Bronchial epithelial cell (primary cell): ENCODE results near the gene REG1A. TPM values are rescaled to one million over a fixed set of nuclear protein-coding genes. Genes with fewer than 3 reads are reported as not detected.

Experiments used
- DNase-seq: peaks from one replicate; pipeline ENCODE4 v3.0.0-alpha.2; 2010; ENCODE audit warnings: low read depth
- FAIRE-seq: peaks from 2 replicates; lab custom pipeline; 2011; peaks lifted over from hg19 to GRCh38; lab: Jason Lieb, UNC
- H3K27me3 ChIP-seq: 2 replicates; pipeline ENCODE4 v1.5.1; 2011; ENCODE audit warnings: low read length; ENCODE audit not compliant: control insufficient read depth, insufficient read depth
- H3K36me3 ChIP-seq: 2 replicates; pipeline ENCODE4 v1.5.1; 2011; ENCODE audit warnings: low read length; ENCODE audit not compliant: control insufficient read depth, insufficient read depth
- H3K4me3 ChIP-seq: 2 replicates; pipeline ENCODE4 v1.5.1; 2011; ENCODE audit warnings: mild to moderate bottlenecking, low read depth, low read length, control low read depth
- total RNA-seq: library from RNA; depleted of rRNA; stranded (reverse); fragments of >200 nt; gene quantifications from 2 replicates; pipeline ENCODE4 v1.2.1, GENCODE V29; 2014
- TF ChIP-seq, protein P1 (sequence below): IDR thresholded peaks from 2 replicates; pipeline ENCODE4 v1.5.1; 2011; ENCODE audit warnings: mild to moderate bottlenecking, moderate library complexity, low read length, control low read depth, inconsistent platforms; ENCODE audit not compliant: insufficient read depth, severe bottlenecking

Gene REG1A
- total RNA-seq, 1 donor from 2014 or later, result not detected

DNA sequence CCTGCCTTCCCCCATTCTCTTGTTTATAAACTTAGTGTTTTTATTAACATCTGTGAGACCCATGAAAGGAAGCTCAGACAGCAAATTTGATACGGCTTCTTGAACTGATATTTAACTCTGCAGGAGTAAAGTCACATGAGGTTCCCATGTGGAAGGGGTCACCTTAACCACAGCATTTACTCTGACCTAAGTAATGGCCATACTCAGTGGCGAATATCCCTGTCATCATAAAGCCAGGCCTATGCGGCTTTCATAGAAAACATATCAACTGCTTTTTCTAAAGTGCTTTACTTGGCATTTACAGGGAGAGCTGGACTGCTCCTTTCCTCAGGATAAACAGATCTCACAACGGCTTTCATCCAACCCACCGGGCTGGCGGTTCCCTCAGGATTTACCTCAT lies 9.0 kb downstream of the REG1A start:
- Histone ChIP-seq H3K36me3 (no peaks in the 10 kb centered on the region), H3K4me3 (no peak overlapping the region), H3K27me3 (no peaks in the 10 kb centered on the region)
- no peak for FAIRE-seq
- DNase-seq, result no peak
- TF ChIP-seq, protein P1, sequence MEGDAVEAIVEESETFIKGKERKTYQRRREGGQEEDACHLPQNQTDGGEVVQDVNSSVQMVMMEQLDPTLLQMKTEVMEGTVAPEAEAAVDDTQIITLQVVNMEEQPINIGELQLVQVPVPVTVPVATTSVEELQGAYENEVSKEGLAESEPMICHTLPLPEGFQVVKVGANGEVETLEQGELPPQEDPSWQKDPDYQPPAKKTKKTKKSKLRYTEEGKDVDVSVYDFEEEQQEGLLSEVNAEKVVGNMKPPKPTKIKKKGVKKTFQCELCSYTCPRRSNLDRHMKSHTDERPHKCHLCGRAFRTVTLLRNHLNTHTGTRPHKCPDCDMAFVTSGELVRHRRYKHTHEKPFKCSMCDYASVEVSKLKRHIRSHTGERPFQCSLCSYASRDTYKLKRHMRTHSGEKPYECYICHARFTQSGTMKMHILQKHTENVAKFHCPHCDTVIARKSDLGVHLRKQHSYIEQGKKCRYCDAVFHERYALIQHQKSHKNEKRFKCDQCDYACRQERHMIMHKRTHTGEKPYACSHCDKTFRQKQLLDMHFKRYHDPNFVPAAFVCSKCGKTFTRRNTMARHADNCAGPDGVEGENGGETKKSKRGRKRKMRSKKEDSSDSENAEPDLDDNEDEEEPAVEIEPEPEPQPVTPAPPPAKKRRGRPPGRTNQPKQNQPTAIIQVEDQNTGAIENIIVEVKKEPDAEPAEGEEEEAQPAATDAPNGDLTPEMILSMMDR, result no peak

DNA sequence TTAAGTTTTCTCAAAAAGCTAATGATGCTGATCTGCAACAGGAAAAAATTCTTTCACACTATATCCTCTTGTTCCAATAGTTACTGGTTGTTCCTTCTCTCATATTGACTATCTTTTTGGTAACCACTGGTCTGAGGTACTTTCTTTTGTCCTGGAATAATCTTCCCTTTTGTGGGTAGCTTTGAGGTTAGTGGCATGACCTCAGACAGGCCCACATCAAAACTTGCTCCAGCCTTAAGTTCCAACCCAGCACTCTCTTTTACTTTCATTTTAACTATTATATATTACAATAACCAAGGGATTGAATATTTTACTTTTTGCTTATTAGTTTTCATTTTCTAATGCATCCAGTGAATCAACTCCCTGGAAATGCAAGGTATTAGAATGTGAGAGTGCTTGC lies 9.5 kb downstream of the REG1A start:
- TF ChIP-seq, protein P1, result no peak
- no peak overlapping the region for H3K4me3 ChIP-seq
- FAIRE-seq, result no peak
- DNase-seq, result no peak
- H3K27me3 ChIP-seq, result no peaks in the 10 kb centered on the region
- H3K36me3 ChIP-seq, result no peaks in the 10 kb centered on the region

DNA sequence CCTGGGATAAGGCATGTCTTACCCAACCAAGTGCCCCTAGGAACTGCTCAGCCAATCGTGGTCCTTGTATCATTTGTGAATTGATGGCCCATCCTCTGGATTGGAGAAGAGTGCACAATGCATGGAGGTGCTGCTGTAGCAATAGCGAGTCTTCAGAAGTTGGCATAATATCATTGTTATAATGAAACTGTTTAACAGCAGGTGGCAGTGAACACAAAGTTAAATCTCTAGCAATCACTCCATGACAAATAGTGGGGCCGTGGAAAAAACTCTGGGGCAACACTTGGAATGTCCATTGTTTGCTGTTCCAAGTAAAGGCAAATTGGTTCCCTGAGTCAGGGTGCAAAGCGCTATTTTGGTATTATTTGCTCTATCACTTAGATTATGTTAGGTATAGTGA lies 11.4 kb downstream of the REG1A start:
- no peak overlapping the region for H3K4me3 ChIP-seq
- no peak for FAIRE-seq
- no peaks in the 10 kb centered on the region for H3K27me3 ChIP-seq

DNA sequence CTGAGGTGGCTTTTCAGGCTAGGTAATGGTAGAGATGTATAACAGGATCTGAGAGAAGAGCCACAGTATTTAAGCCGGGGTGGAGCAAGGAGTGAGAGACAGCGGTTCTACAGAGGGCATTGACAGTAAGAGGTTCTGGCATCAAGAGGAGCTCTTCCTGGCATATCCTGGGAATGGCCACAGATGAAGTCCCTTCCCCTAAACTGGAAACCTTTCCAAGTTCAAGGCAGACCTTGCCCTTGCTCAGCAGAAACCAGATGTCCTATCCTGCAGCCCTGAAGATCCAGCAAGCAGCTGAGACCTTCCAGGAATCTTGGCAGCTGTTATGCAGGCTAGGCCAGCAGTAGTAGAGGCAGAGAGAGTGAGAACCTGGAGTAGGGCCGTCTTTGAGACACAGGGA lies 18.1 kb downstream of the REG1A start:
- Histone ChIP-seq H3K36me3 (no peaks in the 10 kb centered on the region), H3K27me3 (no peaks in the 10 kb centered on the region)

More for the DNA sequence above, 11.4 kb downstream of the REG1A start:
- TF ChIP-seq, protein P1, result no peak
- DNase-seq, result no peak
- H3K36me3 ChIP-seq, result no peaks in the 10 kb centered on the region

DNA sequence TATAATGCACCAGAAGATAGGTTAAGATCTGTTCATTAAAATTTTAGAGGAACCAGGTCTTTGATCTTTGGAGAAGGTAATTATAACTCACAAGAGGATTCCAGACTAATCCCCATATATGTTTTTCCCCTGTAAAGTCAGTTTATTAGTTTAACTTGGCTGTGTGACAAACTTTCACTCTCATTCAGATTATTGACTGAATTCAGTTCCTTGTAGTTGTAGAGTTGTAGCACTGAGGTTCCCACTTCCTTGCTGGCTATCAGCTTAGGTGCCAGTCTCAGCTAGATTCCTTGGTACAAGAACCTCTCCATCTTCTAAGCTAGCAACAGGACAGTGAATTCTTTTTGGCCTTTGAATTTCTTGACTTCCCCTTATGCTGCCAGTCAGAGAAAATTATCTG lies 19.1 kb downstream of the REG1A start:
- H3K36me3 ChIP-seq, result no peaks in the 10 kb centered on the region
- TF ChIP-seq, protein P1, result no peak
- no peak for FAIRE-seq
- no peak overlapping the region for H3K4me3 ChIP-seq
- no peak for DNase-seq
- H3K27me3 ChIP-seq, result no peaks in the 10 kb centered on the region

More for the DNA sequence above, 18.1 kb downstream of the REG1A start:
- DNase-seq (no peak), FAIRE-seq (no peak)
- TF ChIP-seq, protein P1, result no peak
- no peak overlapping the region for H3K4me3 ChIP-seq

DNA sequence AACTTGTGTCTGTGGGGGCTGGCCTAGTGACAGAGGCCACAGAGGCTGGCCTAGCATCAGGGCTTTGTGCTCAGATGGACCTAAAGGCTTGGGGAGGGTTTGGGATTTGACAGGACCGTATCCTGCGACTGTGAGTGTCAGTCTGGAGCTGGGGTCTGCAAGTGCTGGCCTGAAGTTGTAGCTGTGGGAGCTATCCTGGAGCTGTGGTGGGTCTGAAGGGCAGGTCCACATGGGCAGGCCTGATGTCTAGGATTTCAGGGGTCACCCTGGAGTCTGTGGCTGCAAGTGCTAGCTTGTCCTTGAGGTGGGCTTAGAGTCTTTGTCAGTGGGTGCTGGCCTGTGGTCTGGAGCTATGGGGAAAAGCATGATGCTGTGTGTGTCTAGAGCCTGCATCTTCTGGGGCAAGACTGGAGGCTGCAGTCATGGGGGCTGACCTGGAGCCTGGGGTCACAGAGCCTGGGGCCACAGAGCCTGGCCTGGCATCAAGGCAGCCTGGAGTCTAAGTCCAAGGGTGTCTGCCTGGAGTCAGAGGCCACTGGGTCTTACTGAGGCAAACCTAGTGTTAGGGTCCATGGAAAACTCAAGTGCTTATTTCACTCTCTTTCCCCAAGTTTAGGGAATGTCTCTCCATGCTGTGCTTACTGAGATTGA lies 35.7 kb downstream of the REG1A start:
- FAIRE-seq (no peak), DNase-seq (no peak)
- Histone ChIP-seq H3K4me3 (no peak overlapping the region), H3K27me3 (no peaks in the 10 kb centered on the region), H3K36me3 (no peaks in the 10 kb centered on the region)
- TF ChIP-seq, protein P1, result no peak
